Vagina (tissue), 2 donors: Measurements from ENCODE around the gene CBX8.

Experiments used
- POLR2A ChIP-seq, 2 donors: fragments of 450-650 bp; IDR thresholded peaks; one replicate each; pipeline ENCODE4 v1.6.1; 2017; ENCODE audit warnings: antibody characterized with exemption in 2 of 2, mild to moderate bottlenecking in 2 of 2, moderate library complexity in 2 of 2
- TF ChIP-seq, protein P1 (sequence below), 3 experiments: fragments of 450-650 bp in 2 of 3; fragments of 200-600 bp in 1 of 3; sonication (generic) in 1 of 3; IDR thresholded peaks; one replicate each; pipeline ENCODE4 v1.5.1; 2017 to 2019; ENCODE audit warnings: antibody characterized with exemption in 3 of 3, mild to moderate bottlenecking in 2 of 3, moderate library complexity in 2 of 3

DNA sequence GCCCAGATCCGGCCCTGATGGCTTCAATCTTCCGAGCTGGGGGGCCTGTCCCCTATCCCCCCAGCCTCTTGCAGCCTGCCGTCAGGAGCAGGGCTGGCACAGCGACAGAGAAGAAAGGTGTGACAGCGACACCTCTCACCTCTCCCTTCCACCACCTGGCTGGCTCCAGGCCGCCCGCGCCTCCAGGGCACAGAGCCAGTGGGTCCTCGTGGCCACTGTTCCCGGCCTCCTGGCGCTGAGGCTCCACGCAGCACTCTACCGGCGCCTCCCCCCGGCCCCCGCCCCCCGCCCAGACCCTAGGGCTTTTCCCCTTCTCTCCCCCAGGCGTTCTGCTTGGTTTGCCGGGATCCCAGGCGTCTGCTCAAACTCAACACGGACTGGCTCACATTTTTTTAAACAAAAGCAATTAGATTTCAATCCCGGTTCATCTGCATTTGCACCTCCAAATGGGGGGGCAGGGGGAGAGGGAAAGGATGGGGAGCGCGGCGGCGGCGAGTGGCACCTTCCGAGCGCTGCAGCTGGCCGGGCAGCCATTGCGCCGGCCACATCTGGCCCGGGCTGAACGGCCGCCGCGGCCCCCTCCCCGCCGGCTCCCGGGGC, 12.8 kb upstream of the CBX8 start:
- TF ChIP-seq, protein P1, sequence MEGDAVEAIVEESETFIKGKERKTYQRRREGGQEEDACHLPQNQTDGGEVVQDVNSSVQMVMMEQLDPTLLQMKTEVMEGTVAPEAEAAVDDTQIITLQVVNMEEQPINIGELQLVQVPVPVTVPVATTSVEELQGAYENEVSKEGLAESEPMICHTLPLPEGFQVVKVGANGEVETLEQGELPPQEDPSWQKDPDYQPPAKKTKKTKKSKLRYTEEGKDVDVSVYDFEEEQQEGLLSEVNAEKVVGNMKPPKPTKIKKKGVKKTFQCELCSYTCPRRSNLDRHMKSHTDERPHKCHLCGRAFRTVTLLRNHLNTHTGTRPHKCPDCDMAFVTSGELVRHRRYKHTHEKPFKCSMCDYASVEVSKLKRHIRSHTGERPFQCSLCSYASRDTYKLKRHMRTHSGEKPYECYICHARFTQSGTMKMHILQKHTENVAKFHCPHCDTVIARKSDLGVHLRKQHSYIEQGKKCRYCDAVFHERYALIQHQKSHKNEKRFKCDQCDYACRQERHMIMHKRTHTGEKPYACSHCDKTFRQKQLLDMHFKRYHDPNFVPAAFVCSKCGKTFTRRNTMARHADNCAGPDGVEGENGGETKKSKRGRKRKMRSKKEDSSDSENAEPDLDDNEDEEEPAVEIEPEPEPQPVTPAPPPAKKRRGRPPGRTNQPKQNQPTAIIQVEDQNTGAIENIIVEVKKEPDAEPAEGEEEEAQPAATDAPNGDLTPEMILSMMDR (IDR thresholded peaks at IDR 0.05): no peak
- TF ChIP-seq POLR2A (IDR thresholded peaks at IDR 0.05): no peak
